Measurements from ENCODE around the gene PPP2R3A.
A peak's percentile ranks its signal among the peaks of the same experiment; 100 is the strongest.

PPP2R3A gene

DNA sequence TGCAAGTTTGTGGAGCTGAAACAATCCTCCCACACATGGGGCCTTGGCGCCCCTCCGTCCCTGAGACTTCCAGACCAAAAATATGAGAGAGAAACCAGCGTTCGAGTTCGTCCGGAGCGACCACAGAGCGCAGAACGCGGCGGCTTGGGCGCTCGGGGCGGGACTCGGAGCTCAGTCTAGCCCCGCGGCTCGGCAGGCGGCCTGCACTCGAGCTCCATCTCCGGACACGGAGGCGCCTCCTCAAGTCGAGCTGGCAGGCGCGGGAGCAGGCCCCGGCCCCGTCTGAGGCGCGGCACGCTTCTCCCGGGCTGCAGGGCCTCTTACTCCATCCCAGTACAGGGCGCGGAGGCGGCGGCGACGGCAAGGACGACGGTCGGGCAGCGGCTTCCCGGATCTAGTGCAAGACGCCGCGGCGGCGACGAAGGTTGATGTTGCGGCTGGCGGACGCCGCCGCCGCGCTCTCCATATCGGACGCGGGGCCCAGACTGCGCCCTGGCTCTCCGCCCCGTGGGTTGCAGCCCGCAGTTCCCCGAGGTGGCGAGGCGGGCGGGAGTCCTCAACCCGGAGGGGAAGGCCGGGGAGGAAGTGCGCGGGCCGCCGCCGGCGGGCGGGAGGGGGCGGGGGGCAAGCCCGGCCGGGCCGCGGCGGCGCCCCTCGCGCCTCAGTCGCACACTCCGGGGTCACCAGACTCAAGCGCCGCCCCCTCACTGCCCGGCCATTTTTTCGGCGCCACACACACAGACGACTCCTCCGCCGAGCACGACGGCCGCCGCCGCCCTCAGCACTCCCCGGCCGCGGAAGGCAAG lies 229.9 kb downstream of the PPP2R3A start:
- TF ChIP-seq SNAI2 (CRISPR knock-in tag; IDR thresholded peaks at IDR 0.05), result peak; percentile 65; the same call in 1 of the 2 replicates
- TF ChIP-seq RARB (CRISPR knock-in tag; IDR thresholded peaks at IDR 0.05), result no peak
- peak; percentile 57 for ATAC-seq

GRCh38 chr3:136196064-136196400 lies 230.5 kb downstream of the PPP2R3A start, which contains the start of gene MSL2:
TSS of gene MSL2 (minus strand) at chr3:136196335. CDS start at chr3:136195113, 1,222 bp downstream.
- TF ChIP-seq CREB5 (CRISPR knock-in tag; IDR thresholded peaks at IDR 0.05; ENCODE audit: low read depth), result no peak
- no peak for TF ChIP-seq OSR1 (CRISPR knock-in tag; IDR thresholded peaks at IDR 0.05)
- TF ChIP-seq ZNF70 (CRISPR knock-in tag; IDR thresholded peaks at IDR 0.05), result no peak
- TF ChIP-seq CSRNP3 (CRISPR knock-in tag; IDR thresholded peaks at IDR 0.05), result no peak
- no peak for TF ChIP-seq RARB (CRISPR knock-in tag; IDR thresholded peaks at IDR 0.05)
- TF ChIP-seq, protein P1, sequence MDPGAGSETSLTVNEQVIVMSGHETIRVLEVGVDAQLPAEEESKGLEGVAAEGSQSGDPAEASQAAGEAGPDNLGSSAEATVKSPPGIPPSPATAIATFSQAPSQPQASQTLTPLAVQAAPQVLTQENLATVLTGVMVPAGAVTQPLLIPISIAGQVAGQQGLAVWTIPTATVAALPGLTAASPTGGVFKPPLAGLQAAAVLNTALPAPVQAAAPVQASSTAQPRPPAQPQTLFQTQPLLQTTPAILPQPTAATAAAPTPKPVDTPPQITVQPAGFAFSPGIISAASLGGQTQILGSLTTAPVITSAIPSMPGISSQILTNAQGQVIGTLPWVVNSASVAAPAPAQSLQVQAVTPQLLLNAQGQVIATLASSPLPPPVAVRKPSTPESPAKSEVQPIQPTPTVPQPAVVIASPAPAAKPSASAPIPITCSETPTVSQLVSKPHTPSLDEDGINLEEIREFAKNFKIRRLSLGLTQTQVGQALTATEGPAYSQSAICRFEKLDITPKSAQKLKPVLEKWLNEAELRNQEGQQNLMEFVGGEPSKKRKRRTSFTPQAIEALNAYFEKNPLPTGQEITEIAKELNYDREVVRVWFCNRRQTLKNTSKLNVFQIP (CRISPR knock-in tag; IDR thresholded peaks at IDR 0.05; ENCODE audit: borderline replicate concordance, low read depth), result no peak
- TF ChIP-seq SNAI2 (CRISPR knock-in tag; IDR thresholded peaks at IDR 0.05), result no peak
- TF ChIP-seq TSHZ2 (CRISPR knock-in tag; IDR thresholded peaks at IDR 0.05), result no peak
- TF ChIP-seq ZFP30 (CRISPR knock-in tag; IDR thresholded peaks at IDR 0.05), result no peak
- no peak for TF ChIP-seq ZC3H10 (CRISPR knock-in tag; IDR thresholded peaks at IDR 0.05)
- TF ChIP-seq ZFP3 (CRISPR knock-in tag; IDR thresholded peaks at IDR 0.05), result no peak
- ATAC-seq, result no peak

GRCh38 chr3:136196401-136197158 lies 231.1 kb downstream of the PPP2R3A start:
- ATAC-seq, result peak; percentile 83
- TF ChIP-seq BACH2 (CRISPR knock-in tag; IDR thresholded peaks at IDR 0.05; ENCODE audit: borderline replicate concordance) (no peak), ZNF565 (CRISPR knock-in tag; conservative IDR thresholded peaks at IDR 0.05; ENCODE audit: low read depth) (no peak), ISL1 (CRISPR knock-in tag; IDR thresholded peaks at IDR 0.05) (peak; percentile 41; the same call in 1 of the 2 replicates), GLIS3 (CRISPR knock-in tag; IDR thresholded peaks at IDR 0.05) (peak; percentile 37; the same call in 1 of the 2 replicates), ZC3H10 (CRISPR knock-in tag; IDR thresholded peaks at IDR 0.05) (no peak), RARB (CRISPR knock-in tag; IDR thresholded peaks at IDR 0.05) (no peak), ESRRG (CRISPR knock-in tag; IDR thresholded peaks at IDR 0.05) (0 out of 2 replicates have a peak, but pooled peaks have one; percentile 50), CSRNP3 (CRISPR knock-in tag; IDR thresholded peaks at IDR 0.05) (no peak), ZNF8 (CRISPR knock-in tag; IDR thresholded peaks at IDR 0.05) (peak; percentile 49; the same call in 1 of the 2 replicates), OSR1 (CRISPR knock-in tag; IDR thresholded peaks at IDR 0.05) (no peak), ARNTL (CRISPR knock-in tag; IDR thresholded peaks at IDR 0.05; ENCODE audit: borderline replicate concordance, low read depth) (0 out of 2 replicates have a peak, but pooled peaks have one; percentile 19), SNAI2 (CRISPR knock-in tag; IDR thresholded peaks at IDR 0.05) (no peak), ZFP3 (CRISPR knock-in tag; IDR thresholded peaks at IDR 0.05) (no peak; the same call in 1 of the 2 replicates), TOX (CRISPR knock-in tag; IDR thresholded peaks at IDR 0.05; ENCODE audit: borderline replicate concordance) (no peak), TSHZ2 (CRISPR knock-in tag; IDR thresholded peaks at IDR 0.05) (0 out of 2 replicates have a peak, but pooled peaks have one; percentile 63)
- TF ChIP-seq, protein P1 (CRISPR knock-in tag; IDR thresholded peaks at IDR 0.05; ENCODE audit: borderline replicate concordance, low read depth), result no peak

Data from SK-N-SH treated with all-trans-retinoic acid at 6 μM for 48 hours (cell line).